EL (cell line): ENCODE measurements around the gene MAD2L2.
A peak's percentile ranks its signal among the peaks of the same experiment; 100 is the strongest.

Experiments used
- DNase-seq: peaks from one replicate; pipeline ENCODE4 v3.0.0-alpha.2; 2016

Gene MAD2L2

DNA sequence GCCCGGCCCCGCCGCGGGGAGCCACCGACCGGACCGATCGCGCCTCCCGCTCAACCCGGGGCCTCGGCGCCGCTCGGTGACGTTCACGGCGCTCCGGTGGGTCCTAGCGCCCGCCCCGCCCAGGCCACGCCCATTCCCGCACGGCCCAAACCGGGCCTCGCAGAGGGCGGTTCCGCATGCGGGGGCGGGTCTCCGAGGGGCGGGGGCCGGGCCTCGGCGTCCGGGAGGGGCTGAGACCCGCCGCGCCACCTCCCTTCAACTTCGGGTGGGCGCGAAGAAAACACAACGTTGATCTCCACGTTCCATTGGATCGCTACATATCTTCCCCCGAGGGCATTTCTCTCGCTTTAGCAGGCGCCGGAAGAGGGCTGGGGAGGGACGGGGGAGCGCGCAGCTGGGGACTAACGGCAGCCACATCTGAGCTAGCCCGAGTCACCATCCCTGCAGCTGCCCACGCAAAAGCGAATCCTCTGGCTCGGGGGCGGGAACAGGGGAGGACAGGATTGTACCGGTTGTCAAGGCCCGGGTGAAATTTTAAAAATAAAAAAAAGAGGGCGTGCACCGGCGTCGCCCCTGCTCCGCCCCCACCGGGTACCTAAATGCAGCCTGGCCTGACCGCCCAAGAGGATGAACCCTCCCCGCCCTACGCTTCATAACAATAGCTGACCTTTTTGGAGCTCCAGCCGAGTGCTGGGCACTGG, at the start of gene MAD2L2:
TSS of gene MAD2L2 (minus strand) at position 78 of the 701 bp plus-strand sequence. CDS start 547 bp downstream, outside the sequence.
- DNase-seq = peak; percentile 93

DNA sequence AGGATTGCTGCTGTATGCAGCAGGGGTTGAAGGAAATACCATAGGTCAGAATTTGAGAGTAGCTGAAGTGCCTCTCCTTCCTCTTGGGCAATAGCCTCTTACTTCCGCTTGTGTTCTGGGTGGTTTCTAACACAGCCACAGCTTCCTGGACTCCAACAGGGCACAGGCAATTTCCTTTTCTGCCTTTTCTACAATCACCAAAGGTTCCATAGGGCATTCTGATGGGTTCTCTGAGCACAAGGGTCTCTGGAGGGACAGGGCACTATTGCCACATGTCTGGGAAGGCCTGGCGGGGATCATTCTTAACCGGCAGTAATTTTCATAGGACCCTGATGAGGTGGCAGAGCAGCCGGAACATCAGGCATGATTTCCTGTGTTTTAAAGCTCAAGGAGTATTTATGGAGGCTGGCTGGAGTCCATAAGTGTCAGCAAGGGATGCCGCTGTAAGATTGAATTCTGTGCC, 49.5 kb upstream of the MAD2L2 start:
- peak; percentile 54 for DNase-seq

DNA sequence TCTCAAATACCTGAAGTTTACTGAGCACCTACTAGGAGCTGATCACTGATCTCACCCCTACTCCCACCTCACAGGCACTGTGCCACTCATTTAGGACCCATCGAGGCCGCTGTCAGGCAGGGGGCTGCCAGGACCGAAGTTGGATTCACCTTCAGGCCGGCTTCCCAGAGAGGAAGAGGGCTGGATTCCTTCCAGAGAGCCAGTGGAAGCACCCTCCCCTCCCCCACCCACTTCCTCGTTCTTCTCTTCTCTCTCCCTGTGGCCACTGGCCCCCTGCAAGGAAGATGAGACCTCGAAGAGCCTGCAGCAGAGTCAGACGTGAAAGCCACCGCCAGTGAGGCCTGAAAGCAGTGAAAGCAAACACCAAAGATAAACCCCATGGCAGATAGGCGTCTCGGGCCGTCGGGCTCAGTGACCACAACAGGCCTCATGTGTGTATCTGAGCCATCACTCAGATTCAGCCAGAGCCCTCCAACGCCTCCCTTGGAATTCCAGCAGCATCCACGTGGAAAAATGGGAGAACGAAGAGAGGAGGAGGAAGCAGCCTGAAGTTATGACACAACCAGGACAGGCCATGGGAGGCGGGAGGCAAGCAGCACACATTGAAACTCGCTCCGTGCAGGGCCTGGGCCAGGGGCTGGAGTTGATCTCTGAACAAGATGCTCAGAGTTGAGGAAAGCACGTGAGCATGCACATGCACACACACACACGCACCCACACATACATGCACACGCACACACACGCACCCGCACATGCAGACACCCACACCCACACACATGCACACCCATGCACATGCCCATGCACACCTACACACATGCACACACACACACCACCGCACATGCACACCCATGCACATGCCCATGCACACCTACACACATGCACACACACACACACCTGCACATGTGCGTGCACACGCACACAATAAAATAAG, 48.8 kb upstream of the MAD2L2 start:
- no peak for DNase-seq

DNA sequence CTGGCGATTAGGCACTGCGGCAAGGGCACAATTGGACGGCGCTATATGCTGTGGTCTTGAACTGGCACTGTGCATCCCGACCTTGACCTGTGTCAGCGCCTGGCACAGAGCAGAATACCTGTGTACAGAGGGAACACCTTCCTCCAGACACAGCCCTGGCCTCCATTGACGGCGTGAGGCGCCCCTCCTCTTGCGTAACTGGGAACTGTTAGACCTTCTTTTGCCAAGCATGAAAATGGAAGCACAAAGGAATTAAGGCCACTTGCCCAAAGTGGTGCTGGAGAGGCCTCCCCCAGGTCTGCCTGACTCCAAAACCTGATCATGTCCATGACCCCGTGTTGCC, 48.2 kb upstream of the MAD2L2 start:
- DNase-seq = no peak

DNA sequence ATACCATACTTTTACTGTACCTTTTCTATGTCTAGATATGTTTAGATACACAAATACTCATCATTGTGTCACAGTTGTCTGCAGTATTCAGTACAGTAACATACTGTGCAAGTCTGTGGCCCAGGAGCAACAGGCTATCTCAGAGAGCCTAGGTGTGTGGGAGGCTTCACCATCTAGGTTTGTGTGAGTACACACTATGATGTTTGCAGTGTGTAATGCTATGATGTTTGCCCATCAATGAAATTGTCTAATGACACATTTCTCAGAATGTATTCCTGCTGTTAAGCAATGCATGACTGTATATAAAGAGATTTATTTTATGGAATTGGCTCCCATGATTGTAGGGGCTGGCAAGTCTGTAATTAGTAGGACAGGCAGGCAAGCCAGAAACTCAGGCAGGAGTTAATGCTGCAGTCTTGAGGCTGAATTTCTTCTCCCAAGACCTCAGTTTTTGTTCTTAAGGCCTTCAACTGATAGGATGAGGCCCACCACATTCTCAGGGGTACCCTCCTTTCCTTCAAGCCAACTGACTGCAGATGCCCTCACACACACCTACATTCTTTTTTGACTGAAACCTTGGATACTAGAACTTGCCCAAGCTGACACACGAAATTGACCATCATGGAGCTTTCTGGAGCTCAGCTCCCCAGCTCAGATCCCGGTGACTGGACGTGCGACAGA, 47.3 kb upstream of the MAD2L2 start:
- DNase-seq = no peak

DNA sequence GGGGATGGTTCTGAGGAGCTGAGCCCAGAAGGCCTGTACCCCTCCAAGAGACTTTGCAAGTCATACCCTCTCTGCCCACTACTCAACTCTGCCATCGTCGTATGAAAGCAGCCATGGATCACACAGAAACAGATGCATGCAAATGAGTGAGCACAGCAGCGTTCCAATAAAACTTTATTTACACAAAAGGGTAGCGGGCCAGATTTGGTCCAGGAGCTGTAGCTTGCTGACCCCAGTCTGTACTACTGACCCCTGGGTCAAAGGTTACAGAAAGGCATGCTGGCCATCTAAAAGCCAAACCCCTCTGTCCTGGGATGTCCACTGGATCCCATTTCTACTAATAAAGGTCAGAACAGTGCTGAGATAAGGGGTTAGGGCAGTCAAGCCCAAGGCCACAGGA, 46.2 kb upstream of the MAD2L2 start:
- DNase-seq = no peak

DNA sequence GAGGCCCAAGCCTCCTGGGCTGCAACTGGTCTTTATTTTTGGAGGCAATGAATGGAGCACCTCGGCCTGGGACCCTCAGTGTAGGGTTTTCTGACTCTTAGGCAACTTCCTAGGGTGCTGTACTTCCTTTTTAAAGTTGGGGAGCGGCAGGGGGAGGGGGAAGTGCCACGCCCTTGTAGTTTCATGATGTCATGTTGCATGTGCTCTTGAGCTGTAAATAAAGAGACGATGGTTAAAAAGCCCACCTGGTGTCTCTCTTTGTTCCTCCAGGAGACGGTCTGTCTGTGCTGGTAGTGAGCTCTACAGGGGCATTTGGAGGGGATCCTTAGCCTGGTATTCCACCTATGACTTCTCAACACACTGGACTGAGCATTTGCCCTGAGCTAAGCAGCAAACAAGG, 44.7 kb upstream of the MAD2L2 start:
- DNase-seq = no peak

DNA sequence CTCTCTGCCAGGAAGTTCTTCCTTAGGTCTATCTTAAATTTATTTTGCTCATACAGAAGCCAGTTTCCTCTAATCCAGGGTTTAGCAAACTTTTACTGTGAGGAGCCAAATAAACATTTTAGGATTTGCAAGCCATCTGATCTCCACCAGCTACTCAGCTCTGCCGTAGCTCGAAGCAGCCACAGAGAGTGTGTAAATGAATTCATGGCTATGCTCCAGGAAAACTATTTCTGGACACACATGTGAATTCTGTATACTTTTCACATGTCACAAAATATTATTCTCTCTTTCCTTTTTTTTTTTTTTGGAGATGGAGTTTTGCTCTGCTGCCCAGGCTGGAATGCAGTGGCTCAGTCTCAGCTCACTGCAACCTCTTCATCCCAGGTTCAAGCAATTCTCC, 41.6 kb upstream of the MAD2L2 start:
- no peak for DNase-seq

DNA sequence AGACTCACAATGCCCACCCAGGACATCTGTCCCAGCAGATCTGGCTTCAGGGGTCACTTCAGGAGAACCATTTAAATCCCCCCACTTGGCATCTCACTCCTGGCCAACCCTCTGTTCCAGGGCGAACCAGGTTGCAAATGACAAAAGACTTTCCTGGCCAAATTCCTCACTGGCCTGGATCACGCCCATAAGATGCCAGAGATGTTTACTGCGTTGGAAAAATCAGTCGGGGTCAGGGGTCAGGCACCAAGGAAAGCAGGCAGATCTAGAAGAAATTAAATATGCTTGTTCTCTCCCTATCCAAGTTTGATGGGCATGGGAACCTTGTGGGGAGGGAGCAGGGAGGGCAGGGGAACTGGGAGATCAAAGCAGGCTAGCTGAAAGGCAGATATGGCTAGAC, 40.4 kb upstream of the MAD2L2 start:
- no peak for DNase-seq

DNA sequence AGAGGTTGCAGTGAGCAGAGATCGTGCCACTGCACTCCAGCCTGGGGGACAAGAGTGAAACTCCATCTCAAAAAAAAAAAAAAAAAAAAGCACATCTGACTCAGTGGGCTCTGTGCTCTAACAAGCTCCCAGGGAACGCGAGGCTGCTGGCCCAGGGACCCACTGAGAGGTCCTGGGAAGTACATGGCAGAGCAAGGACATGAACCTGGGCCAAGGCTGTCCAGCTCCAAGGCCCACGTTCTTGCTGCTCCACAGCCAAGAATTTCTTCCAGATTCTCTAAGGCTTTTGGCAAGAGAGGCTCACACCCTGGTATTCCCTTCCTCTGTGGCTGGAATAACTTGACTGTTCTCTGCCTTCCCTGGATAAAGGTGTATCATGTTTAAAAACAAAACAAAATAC, 39.6 kb upstream of the MAD2L2 start:
- DNase-seq = no peak

DNA sequence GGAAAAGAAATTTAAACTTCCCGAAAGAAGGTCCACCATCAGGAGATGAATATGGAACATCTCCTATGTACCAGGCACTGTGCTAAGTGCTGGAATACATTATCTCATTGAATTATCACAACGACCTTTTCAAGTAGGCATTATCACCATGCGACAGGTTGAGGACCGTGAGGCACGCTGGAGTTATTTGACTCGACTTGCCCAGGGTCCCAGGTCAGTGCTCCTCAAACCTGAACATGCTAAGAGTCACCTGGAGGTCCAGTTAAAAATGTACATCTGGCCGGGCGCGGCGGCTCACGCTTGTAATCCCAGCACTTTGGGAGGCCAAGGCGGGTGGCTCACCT, 39.1 kb upstream of the MAD2L2 start:
- no peak for DNase-seq

DNA sequence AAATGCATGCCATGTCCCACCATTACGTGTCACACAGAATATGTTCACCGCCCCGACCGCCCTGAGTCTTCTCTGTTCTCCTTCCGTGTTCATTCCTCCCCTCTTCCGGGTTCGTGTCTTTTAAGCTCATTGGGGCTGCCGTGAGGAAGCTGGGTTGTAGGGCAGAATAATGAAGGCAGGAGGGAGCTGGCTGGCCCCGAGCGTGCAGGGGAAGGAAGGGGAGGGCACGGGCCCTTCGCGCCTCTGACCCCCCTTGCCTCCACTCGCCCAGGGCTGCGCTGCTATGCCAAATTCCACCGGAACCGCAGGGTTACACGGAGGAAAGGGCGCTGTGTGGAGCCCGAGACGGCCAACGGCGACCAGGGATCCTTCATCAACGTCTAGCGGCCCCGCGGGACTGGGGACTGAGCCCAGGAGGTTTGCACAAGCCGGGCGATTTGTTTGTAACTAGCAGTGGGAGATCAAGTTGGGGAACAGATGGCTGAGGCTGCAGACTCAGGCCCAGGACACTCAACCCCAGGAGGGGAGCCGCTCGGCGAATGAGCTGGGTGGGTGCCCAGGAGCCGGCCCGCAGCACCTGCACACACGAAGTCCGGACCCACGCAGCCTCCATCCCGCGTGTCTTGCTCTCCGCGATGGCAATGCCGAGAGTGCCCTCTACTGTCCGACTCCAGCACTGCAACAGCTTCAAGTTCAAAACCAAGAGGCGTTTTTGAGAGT, 38.5 kb upstream of the MAD2L2 start:
- peak; percentile 51 for DNase-seq

DNA sequence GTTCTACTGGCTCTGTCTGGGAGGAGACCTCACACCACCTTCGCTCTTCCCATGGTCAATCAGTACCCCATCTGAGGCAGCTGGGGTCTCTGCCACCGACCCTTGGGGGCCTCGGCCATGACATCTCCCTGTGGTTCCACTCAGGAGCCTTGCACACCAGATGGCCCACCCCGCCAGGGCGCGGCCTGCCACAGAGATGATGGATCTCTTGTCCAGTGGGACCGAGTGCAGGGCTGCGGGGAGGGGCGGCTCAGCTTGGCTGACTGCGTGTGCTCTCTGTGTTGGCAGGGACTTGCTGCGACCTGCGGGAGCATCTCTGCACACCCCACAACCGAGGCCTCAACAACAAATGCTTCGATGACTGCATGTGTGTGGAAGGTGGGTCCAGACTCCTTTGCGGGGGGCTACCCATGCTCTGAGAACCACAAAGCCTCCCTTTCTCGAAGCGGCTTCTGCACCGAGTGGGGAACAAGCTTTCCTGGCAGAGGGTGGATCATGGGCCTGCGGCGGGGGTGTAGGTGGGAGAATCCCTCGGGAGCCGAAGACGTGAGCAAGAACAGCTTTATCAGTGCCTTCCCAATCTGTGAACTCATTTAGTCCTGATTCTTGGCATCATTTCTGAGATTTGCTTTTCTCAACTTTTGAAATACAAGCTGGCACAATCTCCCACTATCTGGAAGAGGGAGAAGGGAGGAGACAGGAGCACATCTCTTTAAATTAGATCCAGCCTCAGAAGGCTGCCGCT, 34.1 kb upstream of the MAD2L2 start:
- no peak for DNase-seq

DNA sequence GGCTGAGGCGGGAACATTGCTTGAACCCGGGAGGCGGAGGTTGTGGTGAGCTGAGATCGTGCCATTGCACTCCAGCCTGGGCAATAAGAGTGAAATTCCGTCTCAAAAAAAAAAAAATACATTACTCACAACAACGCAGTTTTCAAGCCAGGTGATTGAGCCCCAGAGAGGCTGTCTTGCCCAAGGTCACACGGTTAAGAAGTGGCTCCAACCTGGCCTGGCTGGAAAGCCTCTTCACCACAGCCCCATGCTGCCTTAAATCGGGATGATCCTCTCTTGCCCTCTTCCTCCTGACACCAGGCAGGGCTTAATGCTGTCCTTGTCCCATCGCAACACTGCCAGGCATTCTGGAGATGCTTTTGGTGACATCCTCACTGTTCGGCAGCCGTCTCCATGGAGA, 32.1 kb upstream of the MAD2L2 start:
- DNase-seq = no peak

DNA sequence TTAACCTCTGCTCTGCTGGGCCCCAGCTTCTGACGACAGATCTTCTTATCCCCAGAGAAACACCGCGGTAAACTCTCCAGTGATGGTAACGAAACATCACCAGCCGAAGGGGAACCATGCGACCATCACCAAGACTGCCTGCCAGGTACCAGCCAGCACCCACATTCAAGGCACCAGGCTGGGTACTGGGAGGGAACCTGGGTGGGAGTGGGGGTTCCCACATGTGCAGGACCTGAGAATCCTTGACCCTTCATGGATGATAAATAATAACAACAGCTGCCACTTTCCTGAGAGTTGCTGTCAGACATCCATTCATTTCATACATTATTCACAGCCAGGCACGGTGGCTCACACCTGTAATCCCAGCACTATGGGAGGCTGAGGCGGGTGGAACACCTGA, 31.3 kb upstream of the MAD2L2 start:
- no peak for DNase-seq

DNA sequence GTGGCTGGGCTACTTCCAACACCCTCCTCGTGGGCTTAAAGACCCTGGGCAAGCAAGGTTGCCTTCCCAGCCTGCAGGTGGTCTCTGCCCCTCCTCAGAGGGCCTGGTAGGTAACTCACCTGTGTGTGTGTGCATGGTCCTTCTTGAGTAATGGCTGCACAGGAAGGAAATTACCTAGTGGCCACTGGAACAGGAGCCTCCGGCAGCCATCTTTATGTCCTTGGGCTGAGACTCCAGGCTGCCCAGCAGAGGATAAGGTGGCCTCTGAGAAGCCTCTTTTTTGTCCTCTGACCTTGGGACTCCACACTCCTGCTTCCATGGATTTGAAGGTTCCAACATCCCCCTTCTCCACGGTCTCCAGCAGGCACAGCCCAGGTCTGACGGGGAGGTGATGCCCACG, 30.5 kb upstream of the MAD2L2 start:
- DNase-seq = no peak

DNA sequence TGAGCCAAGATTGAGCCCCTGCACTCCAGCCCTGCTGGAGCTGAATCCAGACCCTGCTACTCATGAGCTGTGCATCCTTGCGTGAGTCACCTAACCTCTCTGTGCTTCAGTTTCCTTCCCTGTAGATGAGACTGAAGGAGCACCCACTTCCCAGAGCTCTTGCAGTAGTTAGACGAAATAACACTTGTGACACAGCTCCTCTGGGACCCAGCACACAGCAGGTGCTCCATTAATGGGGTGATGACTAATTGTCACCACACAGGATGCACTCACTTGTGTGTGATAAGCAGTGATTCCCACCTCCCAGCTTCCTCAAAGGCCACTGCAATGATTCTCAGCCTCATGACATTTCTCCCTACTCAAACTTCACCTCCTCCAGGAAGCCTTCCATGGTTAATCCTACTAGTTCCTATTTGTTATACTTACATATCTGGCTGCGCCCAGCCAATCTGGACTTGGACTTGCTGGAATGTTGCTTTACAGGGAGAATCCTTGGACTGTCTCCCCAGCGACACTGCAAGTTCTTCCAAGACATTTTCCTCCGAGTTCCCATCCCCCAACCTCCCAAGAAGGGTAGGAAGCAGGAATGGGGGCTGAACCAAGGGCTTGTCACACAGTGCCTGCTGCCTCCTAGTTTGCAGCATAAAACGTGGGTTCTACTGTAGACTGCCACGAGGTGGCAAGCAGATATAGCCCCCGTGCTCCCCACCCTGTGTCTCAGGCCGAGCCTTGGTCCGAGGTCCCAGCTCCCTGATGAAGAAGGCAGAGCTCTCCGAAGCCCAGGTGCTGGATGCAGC, 27.8 kb upstream of the MAD2L2 start:
- no peak for DNase-seq

DNA sequence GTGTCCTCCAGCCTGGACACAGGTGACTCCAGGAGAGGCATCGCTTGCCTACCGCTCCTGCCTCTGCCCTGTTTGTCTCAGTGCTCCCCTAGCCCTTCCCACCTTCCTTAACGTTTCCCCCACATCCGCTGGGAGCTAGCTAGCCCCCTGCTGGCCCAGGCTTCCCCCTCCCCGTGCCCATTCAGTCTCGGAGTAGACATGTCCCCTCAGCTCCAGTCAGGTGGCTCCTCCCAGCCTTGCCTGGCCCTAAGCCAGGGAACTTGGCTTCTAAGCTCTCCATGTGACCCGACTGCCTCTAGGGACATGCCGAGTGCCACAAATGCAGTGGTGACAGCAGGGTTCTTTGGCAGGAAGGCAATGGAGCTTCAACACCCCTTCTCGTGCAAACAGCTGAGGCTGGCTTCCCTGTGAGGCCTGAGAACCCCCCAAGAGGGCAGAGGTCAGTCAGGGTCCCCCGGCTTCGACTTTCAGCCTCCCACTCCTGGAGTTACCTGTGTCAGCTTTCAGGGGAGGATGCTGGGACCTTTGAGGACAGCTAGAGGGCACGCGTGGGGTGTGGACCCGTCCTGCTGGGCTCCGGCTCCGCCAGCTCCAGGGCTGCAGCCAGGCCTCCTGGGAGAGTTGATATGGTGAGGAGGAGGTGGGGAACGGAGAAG, 26.8 kb upstream of the MAD2L2 start:
- DNase-seq = no peak

DNA sequence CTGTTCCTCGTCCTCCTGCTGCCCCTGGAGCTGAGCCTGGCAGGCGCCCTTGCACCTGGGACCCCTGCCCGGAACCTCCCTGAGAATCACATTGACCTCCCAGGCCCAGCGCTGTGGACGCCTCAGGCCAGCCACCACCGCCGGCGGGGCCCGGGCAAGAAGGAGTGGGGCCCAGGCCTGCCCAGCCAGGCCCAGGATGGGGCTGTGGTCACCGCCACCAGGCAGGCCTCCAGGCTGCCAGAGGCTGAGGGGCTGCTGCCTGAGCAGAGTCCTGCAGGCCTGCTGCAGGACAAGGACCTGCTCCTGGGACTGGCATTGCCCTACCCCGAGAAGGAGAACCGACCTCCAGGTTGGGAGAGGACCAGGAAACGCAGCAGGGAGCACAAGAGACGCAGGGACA, 25.3 kb upstream of the MAD2L2 start:
- DNase-seq = no peak

DNA sequence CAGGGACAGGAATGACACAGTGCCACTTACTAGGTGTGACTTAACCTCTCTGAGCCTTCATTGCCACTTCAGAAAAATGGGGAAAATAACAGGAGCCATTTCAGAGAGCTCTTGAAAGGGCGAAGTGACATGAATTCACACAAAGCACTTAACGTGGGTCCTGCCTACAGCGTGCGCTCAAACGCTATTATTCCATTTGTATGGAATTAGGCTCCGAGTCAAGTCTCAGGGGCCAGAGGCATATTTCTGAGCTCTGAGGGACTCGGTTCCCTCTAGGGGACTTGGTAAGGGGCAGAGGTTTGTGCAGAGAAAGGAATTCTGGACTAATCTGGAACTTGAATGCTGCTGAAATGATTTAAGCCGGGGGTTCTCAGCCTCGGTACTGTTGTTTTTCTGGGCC, 24.6 kb upstream of the MAD2L2 start:
- no peak for DNase-seq
